GM21360 (cell line): Measurements from ENCODE around the gene NTN5.

Experiments
- ATAC-seq: cut with Tn5 transposase; IDR thresholded peaks from one replicate; pipeline ENCODE4 v1.9.1; 2021; ENCODE audit warnings: mild to moderate bottlenecking, moderate library complexity; ENCODE audit not compliant: unreplicated experiment

Gene NTN5

GRCh38 chr19:48631225-48631624 is 41.6 kb downstream of the NTN5 start:
- no peak for ATAC-seq

DNA sequence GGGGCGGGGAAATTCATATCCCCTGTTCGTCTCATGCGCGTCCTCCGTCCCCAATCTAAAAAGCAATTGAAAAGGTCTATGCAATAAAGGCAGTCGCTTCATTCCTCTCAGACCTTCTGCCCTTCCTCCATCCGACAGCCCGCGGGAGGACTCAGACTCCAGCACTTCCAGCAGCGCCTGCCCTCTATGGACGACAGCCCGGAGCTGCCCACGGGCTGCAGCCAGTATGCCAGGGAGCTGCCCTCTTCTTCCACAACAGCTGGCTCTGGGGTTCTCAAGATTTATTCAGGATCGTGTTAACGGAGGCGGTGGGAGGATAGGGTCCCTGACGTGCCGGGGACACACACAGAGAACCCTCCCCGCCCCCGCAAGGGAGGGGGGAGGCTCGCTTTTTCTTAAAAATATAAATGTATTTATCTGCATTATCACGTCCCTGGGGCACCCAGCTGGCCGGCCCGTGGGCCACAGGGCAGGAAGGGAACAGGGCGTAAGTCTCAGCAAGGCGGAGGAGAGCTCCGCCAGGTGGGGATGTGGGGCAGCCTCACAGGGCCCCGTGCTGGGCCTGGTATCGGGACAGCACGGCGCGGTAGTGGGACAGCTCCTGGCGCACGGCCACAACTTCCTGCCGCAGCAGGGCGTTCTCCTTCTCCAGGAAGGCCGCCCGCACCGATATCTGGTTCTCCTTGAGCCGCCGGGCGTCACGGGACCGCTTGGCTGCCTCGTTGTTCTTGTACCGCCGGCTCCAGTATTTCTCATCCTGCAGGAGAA is 42.3 kb downstream of the NTN5 start:
- ATAC-seq = no peak

DNA sequence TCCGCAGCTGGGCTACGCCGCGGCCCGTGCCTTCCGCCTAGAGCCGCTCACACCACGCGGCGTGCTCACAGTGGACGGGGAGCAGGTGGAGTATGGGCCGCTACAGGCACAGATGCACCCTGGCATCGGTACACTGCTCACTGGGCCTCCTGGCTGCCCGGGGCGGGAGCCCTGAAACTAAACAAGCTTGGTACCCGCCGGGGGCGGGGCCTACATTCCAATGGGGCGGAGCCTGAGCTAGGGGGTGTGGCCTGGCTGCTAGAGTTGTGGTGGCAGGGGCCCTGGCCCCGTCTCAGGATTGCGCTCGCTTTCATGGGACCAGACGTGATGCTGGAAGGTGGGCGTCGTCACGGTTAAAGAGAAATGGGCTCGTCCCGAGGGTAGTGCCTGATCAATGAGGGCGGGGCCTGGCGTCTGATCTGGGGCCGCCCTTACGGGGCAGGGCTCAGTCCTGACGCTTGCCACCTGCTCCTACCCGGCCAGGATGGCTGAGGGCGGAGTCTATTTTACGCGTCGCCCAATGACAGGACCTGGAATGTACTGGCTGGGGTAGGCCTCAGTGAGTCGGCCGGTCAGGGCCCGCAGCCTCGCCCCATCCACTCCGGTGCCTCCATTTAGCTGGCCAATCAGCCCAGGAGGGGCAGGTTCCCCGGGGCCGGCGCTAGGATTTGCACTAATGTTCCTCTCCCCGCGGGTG is 43.1 kb downstream of the NTN5 start:
- no peak for ATAC-seq

DNA sequence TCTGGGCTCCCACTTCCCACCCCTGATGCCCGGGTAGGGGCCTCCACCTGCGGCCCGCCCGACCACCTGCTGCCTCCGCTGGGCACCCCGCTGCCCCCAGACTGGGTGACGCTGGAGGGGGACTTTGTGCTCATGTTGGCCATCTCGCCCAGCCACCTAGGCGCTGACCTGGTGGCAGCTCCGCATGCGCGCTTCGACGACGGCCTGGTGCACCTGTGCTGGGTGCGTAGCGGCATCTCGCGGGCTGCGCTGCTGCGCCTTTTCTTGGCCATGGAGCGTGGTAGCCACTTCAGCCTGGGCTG is 43.6 kb downstream of the NTN5 start:
- no peak for ATAC-seq

DNA sequence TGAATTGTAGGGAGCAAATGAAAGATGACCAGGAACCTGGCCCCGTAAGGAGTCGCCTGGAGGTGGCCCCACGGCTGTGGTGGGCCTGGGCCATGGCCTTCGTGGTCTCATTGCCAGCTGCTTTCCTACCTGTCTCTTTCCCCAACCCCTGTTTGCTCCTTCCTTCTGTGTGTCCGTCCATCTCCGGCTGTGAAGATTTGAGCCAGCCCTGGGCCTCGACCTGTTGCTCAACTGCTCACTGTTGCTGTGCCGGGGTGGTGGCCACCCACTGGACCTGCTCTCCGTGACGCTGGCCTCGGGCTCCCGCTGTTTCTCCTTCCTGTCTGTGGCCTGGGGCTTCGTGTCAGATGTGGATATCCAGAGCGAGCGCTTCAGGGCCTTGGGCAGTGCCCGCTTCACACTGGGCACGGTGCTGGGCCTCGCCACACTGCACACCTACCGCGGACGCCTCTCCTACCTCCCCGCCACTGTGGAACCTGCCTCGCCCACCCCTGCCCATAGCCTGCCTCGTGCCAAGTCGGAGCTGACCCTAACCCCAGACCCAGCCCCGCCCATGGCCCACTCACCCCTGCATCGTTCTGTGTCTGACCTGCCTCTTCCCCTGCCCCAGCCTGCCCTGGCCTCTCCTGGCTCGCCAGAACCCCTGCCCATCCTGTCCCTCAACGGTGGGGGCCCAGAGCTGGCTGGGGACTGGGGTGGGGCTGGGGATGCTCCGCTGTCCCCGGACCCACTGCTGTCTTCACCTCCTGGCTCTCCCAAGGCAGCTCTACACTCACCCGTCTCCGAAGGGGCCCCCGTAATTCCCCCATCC is 44.1 kb downstream of the NTN5 start:
- ATAC-seq = no peak

- no peak for ATAC-seq
Measured at GRCh38 chr19:48627865-48628314, 44.9 kb downstream of the NTN5 start.

DNA sequence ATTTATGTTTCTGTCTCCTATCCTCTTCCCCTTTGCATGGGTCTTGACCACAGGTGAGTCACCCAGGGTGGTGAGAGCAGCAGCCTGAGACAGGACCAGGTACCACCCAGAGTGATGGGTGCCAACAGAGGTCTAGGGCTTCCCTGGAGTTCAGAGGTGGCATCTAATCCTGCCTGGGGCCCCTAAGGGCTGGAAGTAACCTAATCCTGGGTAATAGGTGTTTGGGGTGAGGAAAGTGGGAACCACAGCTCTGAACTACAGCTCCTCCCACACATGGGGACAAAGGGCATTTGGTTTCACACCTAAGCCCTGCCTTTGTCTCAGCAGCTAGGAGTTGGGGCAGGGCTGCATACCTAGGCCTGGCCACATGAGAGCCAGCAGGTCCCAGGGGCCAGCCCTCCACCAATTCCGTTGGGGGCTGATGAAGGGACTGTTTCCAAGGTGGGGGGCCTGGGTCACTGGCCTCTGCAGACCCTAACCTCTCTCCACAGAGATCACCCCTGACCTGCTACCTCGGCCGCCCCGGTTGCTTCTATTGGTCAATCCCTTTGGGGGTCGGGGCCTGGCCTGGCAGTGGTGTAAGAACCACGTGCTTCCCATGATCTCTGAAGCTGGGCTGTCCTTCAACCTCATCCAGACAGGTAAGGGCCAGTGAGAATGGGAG is 45.5 kb downstream of the NTN5 start:
- no peak for ATAC-seq

DNA sequence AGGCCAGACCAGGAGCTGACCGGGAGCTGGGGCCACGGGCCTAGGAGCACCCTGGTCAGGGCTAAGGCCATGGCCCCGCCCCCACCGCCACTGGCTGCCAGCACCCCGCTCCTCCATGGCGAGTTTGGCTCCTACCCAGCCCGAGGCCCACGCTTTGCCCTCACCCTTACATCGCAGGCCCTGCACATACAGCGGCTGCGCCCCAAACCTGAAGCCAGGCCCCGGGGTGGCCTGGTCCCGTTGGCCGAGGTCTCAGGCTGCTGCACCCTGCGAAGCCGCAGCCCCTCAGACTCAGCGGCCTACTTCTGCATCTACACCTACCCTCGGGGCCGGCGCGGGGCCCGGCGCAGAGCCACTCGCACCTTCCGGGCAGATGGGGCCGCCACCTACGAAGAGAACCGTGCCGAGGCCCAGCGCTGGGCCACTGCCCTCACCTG is 46.9 kb downstream of the NTN5 start:
- ATAC-seq = no peak

- no peak for ATAC-seq
Measured at GRCh38 chr19:48624791-48625723, 47.8 kb downstream of the NTN5 start.

DNA sequence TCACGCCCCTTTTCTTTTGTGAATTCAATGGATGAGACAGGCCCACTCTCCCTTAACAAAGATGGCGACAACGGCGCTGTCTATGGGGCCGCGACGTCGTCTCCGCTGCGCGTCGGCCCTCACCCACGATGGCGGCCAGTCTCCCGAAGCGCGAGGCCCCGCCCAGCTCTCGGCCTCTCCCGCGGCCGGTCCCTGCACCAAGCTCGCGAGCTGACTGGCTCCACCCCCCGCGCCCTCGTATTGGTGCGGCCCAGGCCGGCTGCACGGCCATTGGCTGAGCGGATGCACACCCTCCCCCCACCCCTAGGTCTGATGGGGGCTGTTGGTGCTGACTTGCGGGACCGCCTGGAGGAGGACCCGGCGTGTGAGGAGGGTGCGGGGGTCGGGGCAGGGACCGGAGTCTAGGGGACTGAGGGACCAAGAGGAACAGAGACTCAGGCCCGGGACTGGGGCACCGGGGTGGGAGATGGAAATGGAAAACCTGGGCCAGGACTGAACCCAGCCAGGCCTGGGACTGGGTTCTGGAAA is 48.7 kb downstream of the NTN5 start:
- peak; percentile 63 for ATAC-seq

DNA sequence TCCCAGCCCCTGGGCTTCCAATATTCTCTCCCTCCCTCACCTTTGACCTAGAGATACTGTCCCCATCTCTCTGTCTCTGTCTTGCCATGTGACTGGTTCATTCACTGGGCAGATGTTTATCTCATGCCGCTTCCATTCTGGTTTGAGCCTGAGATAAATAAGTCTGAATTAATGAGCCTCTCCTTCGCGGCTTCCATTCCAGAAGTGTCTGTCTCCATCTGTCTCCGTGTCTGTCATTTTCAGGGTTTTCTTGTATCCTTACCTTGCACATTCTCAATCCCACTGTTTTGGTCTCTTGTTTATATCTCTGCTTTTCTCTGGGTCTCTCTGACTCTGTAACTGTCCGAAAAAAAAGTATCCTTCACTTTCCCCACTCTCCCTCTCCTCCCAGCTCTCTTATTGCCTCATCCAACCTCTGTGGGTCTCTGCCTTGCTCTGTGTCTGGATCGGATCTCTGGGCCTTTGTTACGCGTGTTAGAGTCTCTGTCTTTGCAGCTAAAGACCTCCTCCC is 49.2 kb downstream of the NTN5 start:
- ATAC-seq = no peak

DNA sequence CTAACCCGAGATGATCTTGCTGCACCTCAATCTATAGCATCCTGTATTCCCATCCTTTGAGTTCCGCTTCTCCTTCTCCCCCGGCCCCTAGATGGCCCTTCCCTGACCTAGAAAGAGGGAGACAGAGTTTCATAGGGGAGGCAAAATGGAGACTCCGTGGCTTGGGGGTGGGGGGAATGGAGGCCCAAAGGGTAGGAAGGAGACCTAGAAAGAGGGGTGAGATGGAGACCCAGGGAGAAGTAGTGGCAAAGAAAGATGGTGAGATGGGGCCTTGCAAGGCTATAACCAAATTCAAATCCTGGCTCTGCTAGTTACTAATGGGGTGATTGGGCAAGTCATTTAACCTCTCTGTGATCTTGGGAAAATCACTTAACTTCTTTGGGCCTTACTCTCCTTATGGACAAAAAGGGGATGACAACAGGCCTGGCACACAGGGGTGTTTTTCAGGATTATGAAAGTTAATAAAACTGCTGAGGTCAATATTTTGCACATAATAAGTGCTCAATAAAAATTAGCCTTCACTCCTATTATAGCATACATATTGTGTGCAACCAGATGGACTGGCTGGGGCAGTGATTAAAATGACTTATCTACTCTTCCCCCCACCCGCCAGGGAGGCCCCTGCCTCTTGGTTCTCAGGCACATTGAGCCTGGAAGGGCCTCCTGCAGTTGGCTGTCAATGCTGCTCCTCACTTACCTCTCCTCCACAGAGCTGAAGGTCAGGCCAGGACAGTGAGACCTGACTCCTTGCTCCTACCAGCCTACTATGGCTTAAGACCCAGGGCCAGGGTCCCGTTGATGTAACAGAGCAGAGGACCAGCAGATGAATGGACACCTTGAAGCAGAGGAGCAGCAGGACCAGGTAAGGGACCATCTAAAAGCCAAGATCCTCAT is 52.9 kb downstream of the NTN5 start:
- peak; percentile 3 for ATAC-seq

DNA sequence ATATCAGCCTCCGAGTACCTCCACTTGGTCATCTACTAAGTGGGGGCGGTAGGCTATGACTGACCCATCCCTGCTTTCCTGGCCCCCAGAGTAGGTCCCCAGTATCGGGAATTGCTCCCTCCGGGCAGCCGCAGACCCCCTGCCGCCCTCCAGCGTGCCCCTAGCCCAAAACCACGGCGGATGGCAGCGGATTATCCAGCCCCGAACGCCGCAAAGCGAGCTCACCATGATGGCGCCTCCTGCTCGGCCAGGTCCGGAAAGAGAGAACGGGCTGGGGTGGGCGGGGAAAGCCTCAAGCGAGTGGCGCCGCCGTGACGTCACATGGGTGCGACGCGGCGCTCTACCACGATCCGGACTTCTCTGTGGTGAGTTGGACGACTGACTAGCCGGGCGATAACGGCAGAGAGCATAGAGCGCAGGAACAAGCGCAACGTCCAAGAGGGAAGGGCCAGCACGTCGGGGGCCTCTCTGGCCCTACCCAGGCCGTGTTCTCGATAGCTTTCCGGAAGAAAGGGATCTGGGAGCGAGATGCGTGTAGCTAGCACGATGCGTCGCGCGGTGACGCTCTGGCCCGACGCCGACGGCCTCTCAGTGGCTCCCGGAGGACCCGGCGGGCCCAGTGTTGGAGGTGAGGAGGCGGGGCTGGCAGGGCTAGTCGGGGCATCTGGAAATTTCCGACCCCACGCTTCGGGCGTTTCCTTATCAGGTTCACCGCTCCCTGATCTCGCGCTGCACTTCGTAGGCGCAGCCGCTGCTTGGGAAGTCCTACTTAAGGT is 53.7 kb downstream of the NTN5 start, which contains the start of the genes RPL18 and SPHK2:
RPL18 (minus strand) TSS at position 263 of the 776 bp plus-strand sequence; CDS start at position 228, 35 bp downstream.
SPHK2 (plus strand) TSS at position 591 of the 776 bp plus-strand sequence. CDS start 1,009 bp downstream, outside the sequence.
- peak; percentile 77 for ATAC-seq

- ATAC-seq = no peak
Measured at GRCh38 chr19:48618278-48618915, 54.4 kb downstream of the NTN5 start.

DNA sequence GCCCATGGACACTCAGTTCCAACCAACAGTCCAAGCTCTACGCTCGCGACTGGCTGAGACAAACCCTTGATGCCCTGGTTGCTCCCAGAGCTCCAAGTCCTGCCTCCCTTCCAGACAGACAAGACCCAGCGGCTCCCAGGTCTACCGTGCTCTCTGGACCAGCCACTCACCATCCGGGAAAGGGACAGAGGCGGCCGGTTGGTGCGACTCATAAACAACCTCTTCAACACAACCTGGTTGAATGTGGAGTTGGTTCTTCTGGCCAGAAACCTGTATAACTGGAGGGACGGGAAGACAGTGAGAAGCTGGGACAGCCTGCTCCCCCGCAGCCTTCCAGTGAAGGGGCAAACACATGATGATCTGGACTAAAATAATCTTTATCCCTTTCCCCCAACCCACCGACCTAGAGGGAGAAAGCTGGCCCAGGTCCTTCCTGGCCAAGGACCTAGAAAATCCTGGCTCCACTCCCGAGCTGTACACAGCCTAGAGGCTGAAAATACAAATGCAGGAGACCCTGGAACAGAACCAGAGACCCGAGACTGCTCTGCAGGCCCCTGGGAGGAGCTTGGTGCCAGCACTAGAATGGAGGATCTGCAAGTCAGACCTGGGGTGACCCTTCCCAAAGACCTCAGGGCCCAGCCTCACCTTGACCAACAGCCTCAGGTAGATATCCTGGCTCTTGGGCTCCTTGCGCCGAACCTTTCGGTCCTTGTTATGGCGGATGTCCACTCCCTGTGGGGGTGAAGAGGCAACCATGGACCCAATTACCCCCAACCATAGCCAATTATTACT is 55.5 kb downstream of the NTN5 start:
- no peak for ATAC-seq

DNA sequence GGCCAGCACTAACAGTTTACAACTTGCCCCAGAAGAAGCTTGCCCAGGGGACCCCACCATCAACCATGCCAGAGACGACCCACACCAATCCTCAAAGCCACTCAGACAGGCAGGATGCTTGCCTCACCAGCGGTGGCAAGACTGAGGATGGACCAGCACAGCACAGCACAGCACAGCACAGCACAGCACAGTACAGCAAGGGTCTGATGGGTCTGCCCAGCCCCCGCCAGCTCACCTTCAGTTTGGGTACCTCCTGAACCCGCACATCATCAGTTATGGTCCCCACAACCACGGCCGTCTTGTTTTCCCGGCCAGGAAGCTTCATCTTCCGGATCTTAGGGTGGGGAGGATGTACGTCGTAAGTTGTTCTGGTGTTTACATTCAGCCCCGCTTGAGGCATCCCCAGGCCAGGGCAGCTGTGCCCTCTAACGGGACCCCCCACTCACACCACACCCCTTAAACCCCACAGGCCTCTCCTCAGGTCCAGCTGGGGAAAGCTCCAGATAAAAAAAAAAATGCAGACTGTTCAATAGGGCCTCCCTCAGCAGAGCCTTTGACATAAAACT is 56.2 kb downstream of the NTN5 start:
- ATAC-seq = no peak
